Purkinje cell (primary cell): ENCODE results near the gene ZSWIM8. TPM values are rescaled to one million over a fixed set of nuclear protein-coding genes. Genes with fewer than 3 reads are reported as not detected.

Experiments used
- polyA plus RNA-seq: library from polyadenylated mRNA; unstranded; fragments of >200 nt; fragmentation: Nextera tagmentation; gene quantifications from 2 replicates; pipeline ENCODE4 v1.2.1, GENCODE V29; 2014

The ZSWIM8 gene
- 20.9 and 29.9 TPM in 2 replicates for polyA plus RNA-seq

GRCh38 chr10:73785211-73785720 lies at the start of gene ZSWIM8:
ZSWIM8 (plus strand) TSS chr10:73785606; CDS start chr10:73785879, 273 bp downstream.

DNA sequence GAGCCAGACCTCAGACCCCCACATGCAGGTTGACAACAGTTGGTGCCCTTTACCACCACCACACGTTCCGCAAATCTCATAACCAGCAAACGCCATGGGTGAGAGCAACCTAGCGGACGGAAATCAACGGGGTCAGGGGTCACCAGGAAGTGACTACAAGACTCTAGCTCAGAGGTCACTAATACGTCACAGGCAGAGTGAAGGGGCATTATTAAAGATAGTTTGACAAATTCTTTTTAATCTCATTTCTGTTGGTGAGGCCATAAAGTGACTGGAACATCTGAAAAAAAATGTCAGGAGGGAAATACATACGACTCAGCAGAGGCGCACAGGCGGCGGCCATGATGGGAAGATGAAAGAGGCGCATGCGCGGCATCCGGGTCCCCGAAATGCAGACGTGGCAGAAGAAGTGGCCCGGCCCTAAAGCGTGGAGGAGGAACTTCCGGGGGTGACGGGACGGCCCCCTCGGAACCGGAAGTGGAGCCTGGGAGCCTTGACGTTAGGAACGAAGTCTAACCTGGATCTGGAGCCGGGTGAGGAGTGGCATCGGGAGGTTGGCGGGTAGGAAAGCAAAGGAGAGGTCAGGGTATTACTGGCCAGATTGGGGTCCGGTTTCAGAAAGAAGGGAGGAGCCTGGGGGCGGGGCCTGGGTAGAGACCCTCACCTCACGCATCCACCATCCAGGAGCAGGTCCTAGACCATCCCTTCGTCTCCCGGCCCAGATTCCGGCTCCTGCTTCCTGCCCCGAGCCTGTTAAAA lies 41.3 kb upstream of the ZSWIM8 start, which contains the start of gene SEC24C:
SEC24C (plus strand) TSS at position 468 of the 759 bp plus-strand sequence. CDS start 2,461 bp downstream, outside the sequence.

GRCh38 chr10:73781879-73782748 lies 3.3 kb upstream of the ZSWIM8 start, which contains the start of gene CHCHD1:
CHCHD1 (plus strand) TSS chr10:73782048; CDS start chr10:73782076, 28 bp downstream.

Other genes with a start within 250 kb of the ZSWIM8 start
- 4.4 and 7.7 TPM in 2 replicates for gene USP54, start 194.3 kb upstream of the ZSWIM8 start, polyA plus RNA-seq
- not detected in 2 replicates for gene MYOZ1, start 144.1 kb upstream of the ZSWIM8 start, polyA plus RNA-seq
- gene SYNPO2L, start 129.6 kb upstream of the ZSWIM8 start, polyA plus RNA-seq: not detected in 2 replicates
- gene AGAP5, start 87.5 kb upstream of the ZSWIM8 start, polyA plus RNA-seq: 0.27 and 2.5 TPM in 2 replicates
- 10.0 and 14.2 TPM in 2 replicates for gene SEC24C, start 41.2 kb upstream of the ZSWIM8 start, polyA plus RNA-seq
- gene CHCHD1, start 3.6 kb upstream of the ZSWIM8 start, polyA plus RNA-seq: 107 and 110 TPM in 2 replicates
- gene NDST2, start 26.0 kb downstream of the ZSWIM8 start, polyA plus RNA-seq: 1.5 and 1.8 TPM in 2 replicates
- 3.8 and 24.9 TPM in 2 replicates for gene CAMK2G, start 88.9 kb downstream of the ZSWIM8 start, polyA plus RNA-seq
- gene PLAU, start 125.5 kb downstream of the ZSWIM8 start, polyA plus RNA-seq: not detected in 2 replicates
- gene VCL, start 212.5 kb downstream of the ZSWIM8 start, polyA plus RNA-seq: 1.7 and 3.9 TPM in 2 replicates